ENCODE measurements around the gene ARMC7. TPM values are rescaled to one million over a fixed set of nuclear protein-coding genes. Genes with fewer than 3 reads are reported as not detected.

ARMC7 gene
- total RNA-seq, 1 donor from 2014 or later = 6.2 TPM

DNA sequence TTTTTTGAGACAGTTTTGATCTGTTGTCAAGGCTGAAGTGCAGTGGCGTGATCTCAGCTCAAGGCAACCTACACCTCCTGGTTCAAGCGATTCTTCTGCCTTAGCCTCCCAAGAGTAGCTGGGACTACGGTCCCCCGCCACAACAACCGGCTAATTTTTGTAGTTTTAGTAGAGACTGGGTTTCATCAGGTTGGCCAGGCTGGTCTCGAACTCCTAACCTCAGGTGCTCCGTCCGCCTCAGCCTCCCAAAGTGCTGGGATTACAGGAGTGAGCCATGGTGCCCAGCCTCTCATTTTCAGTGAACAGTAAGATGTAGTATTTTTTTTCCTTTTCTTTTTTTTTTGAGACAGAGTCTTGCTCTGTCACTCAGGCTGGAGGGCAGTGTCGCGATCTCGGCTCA lies 65.2 kb downstream of the ARMC7 start:
- H3K27ac ChIP-seq (replicated peaks) = no peak overlapping the region
- TF ChIP-seq, protein P1, sequence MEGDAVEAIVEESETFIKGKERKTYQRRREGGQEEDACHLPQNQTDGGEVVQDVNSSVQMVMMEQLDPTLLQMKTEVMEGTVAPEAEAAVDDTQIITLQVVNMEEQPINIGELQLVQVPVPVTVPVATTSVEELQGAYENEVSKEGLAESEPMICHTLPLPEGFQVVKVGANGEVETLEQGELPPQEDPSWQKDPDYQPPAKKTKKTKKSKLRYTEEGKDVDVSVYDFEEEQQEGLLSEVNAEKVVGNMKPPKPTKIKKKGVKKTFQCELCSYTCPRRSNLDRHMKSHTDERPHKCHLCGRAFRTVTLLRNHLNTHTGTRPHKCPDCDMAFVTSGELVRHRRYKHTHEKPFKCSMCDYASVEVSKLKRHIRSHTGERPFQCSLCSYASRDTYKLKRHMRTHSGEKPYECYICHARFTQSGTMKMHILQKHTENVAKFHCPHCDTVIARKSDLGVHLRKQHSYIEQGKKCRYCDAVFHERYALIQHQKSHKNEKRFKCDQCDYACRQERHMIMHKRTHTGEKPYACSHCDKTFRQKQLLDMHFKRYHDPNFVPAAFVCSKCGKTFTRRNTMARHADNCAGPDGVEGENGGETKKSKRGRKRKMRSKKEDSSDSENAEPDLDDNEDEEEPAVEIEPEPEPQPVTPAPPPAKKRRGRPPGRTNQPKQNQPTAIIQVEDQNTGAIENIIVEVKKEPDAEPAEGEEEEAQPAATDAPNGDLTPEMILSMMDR (IDR thresholded peaks at IDR 0.05; ENCODE audit: borderline replicate concordance) = no peak
- peaks cover 93% of the 10 kb centered on the region for H3K36me3 ChIP-seq
- no peak overlapping the region for H3K4me3 ChIP-seq
- peaks cover 42% of the 10 kb centered on the region for H3K4me1 ChIP-seq
- no peaks in the 10 kb centered on the region for H3K9me3 ChIP-seq (replicated peaks)
- DNase-seq = no peak
- intact Hi-C loops (cut with micrococcal nuclease) = loop anchor here (5.0 kb wide), 1 partner anchor 63 kb away; no protein-coding TSS in a partner anchor
- H3K27me3 ChIP-seq (ENCODE audit: low read depth) = no peaks in the 10 kb centered on the region

DNA sequence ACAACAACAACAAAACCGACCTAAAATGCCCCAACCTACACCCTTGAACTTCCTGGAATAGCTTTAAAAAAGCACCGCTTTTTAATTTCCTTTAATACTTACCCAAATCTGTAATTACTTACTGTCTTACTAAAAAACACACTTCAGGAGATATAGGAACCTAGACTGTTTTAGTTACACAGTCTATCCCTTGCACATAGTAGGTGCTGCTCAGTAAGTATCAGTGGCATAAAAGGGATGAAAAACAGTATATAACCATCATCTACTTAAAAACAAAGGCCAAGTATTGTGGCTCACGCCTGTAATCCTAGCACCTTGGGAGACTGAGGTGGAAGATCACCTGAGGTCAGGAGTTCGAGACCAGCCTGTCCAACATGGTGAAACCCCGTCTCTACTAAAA lies 66.9 kb downstream of the ARMC7 start:
- TF ChIP-seq, protein P1 (IDR thresholded peaks at IDR 0.05; ENCODE audit: borderline replicate concordance) = no peak
- peaks cover 47% of the 10 kb centered on the region for H3K4me1 ChIP-seq
- no peak for DNase-seq
- H3K27ac ChIP-seq (replicated peaks) = no peak overlapping the region
- no peaks in the 10 kb centered on the region for H3K27me3 ChIP-seq (ENCODE audit: low read depth)
- H3K36me3 ChIP-seq = peaks cover 87% of the 10 kb centered on the region
- no peaks in the 10 kb centered on the region for H3K9me3 ChIP-seq (replicated peaks)
- intact Hi-C loops (cut with micrococcal nuclease) = no loop called here
- no peak overlapping the region for H3K4me3 ChIP-seq

DNA sequence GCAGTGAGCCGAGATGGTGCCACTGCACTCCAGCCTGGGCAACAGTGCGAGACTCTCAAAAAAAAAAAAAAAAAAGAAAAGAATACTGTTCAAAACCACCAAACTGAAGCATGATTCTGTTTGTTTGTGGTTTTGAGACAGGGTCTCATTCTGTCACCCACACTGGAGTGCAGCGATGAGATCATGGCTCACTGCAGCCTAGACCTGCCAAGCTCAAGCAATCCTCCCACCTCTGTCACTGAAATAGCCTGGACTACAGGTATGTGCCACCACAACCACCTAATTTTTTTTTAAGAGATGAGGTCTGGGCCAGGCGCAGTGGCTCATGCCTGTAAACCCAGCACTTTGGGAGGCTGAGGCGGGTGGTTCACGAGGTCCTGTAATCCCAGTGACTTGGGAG lies 68.7 kb downstream of the ARMC7 start:
- Histone ChIP-seq H3K4me3 (no peak overlapping the region), H3K4me1 (peaks cover 50% of the 10 kb centered on the region), H3K27ac (replicated peaks) (no peak overlapping the region), H3K36me3 (peaks cover 70% of the 10 kb centered on the region), H3K9me3 (replicated peaks) (no peaks in the 10 kb centered on the region), H3K27me3 (ENCODE audit: low read depth) (no peaks in the 10 kb centered on the region)
- DNase-seq = peak; percentile 1
- TF ChIP-seq, protein P1 (IDR thresholded peaks at IDR 0.05; ENCODE audit: borderline replicate concordance) = no peak
- intact Hi-C loops (cut with micrococcal nuclease) = no loop called here

Other genes starting within 250 kb of the ARMC7 start
- gene FDXR, start 237.0 kb upstream of the ARMC7 start, total RNA-seq = 5.7 TPM
- not detected for gene FADS6, start 216.3 kb upstream of the ARMC7 start, total RNA-seq
- not detected for gene USH1G, start 186.7 kb upstream of the ARMC7 start, total RNA-seq
- not detected for gene OTOP2, start 185.7 kb upstream of the ARMC7 start, total RNA-seq
- gene OTOP3, start 174.1 kb upstream of the ARMC7 start, total RNA-seq = not detected
- 7.2 TPM for gene HID1, start 137.2 kb upstream of the ARMC7 start, total RNA-seq
- gene CDR2L, start 122.3 kb upstream of the ARMC7 start, total RNA-seq = 17.4 TPM
- gene MRPL58, start 97.3 kb upstream of the ARMC7 start, total RNA-seq = 50.6 TPM
- gene ATP5PD, start 63.0 kb upstream of the ARMC7 start, total RNA-seq = 809 TPM
- 23.1 TPM for gene KCTD2, start 62.7 kb upstream of the ARMC7 start, total RNA-seq
- 8.4 TPM for gene SLC16A5, start 22.0 kb upstream of the ARMC7 start, total RNA-seq
- 25.9 TPM for gene NT5C, start 21.8 kb downstream of the ARMC7 start, total RNA-seq
- 13.8 TPM for gene JPT1, start 44.5 kb downstream of the ARMC7 start, total RNA-seq
- gene SUMO2, start 73.0 kb downstream of the ARMC7 start, total RNA-seq = 183 TPM
- 21.2 TPM for gene NUP85, start 95.7 kb downstream of the ARMC7 start, total RNA-seq
- gene GGA3, start 151.6 kb downstream of the ARMC7 start, total RNA-seq = 18.8 TPM
- 115 TPM for gene MRPS7, start 151.9 kb downstream of the ARMC7 start, total RNA-seq
- 11.9 TPM for gene MIF4GD, start 161.3 kb downstream of the ARMC7 start, total RNA-seq
- gene SLC25A19, start 179.5 kb downstream of the ARMC7 start, total RNA-seq = 16.0 TPM